ENCODE data around the gene SLC16A9.

- peak; percentile 69 to 84 for TF ChIP-seq POLR2A (IDR thresholded peaks at IDR 0.05)
- TF ChIP-seq CTCF (IDR thresholded peaks at IDR 0.05), result peak in 5 of 6 experiments; percentile 19 to 50 (median 45)
These were observed at the start of gene SLC16A9 for GRCh38 chr10:59709395-59710125.
